Chondrocyte (in vitro differentiated cells): ENCODE measurements around the gene NPW. TPM values are rescaled to one million over a fixed set of nuclear protein-coding genes. Genes with fewer than 3 reads are reported as not detected.

ENCODE experiments used
- DNase-seq: peaks from one replicate; pipeline ENCODE4 v3.0.0; 2021; ENCODE audit warnings: mixed read lengths, low spot score
- H3K27ac Mint-ChIP-seq: one replicate; pipeline ENCODE4 v1.8.0; 2021; ENCODE audit warnings: mild to moderate bottlenecking, moderate library complexity, mixed read lengths; ENCODE audit not compliant: unreplicated experiment
- H3K27me3 Mint-ChIP-seq: 2 replicates; pipeline ENCODE4 v1.8.0; 2021; ENCODE audit warnings: low read depth, mixed read lengths
- H3K36me3 Mint-ChIP-seq: 2 replicates; pipeline ENCODE4 v1.8.0; 2021; ENCODE audit warnings: low read depth, mixed read lengths
- H3K4me1 Mint-ChIP-seq: 2 replicates; pipeline ENCODE4 v1.8.0; 2021; ENCODE audit warnings: low read depth, mild to moderate bottlenecking, mixed read lengths
- H3K4me3 Mint-ChIP-seq: one replicate; pipeline ENCODE4 v1.8.0; 2021; ENCODE audit warnings: mild to moderate bottlenecking, moderate library complexity, mixed read lengths; ENCODE audit not compliant: unreplicated experiment
- H3K9me3 Mint-ChIP-seq: 2 replicates; pipeline ENCODE4 v1.8.0; 2021; ENCODE audit warnings: low read depth, mixed read lengths
- CTCF ChIP-seq: fragments of 200-600 bp; sonication (generic); IDR thresholded peaks from 2 replicates; pipeline ENCODE4 v1.5.0; 2021; ENCODE audit warnings: antibody characterized with exemption, mild to moderate bottlenecking, moderate library complexity
- total RNA-seq: library from RNA; stranded (reverse); gene quantifications from 3 replicates; pipeline ENCODE4 v1.2.1, GENCODE V29; 2021

Gene NPW
- total RNA-seq, 1 donor from 2014 or later = 2.5 TPM

- Mint-ChIP-seq H3K9me3 (no peaks in the 10 kb centered on the region), H3K4me1 (peaks cover 12% of the 10 kb centered on the region), H3K27me3 (no peaks in the 10 kb centered on the region), H3K4me3 (no peak overlapping the region), H3K36me3 (peaks cover 8% of the 10 kb centered on the region), H3K27ac (no peak overlapping the region)
- DNase-seq = no peak
- no peak for TF ChIP-seq CTCF
Measured at GRCh38 chr16:1982013-1982433, 37.6 kb upstream of the NPW start.

GRCh38 chr16:1982991-1983543 is 36.5 kb upstream of the NPW start:
- Mint-ChIP-seq H3K4me3 (peak overlapping the region; percentile 70), H3K9me3 (no peaks in the 10 kb centered on the region), H3K27ac (peak overlapping the region; percentile 70), H3K4me1 (peaks cover 12% of the 10 kb centered on the region), H3K36me3 (peaks cover 5% of the 10 kb centered on the region), H3K27me3 (no peaks in the 10 kb centered on the region)
- no peak for TF ChIP-seq CTCF
- DNase-seq = no peak

GRCh38 chr16:1983544-1984346 is 35.8 kb upstream of the NPW start, which contains the start of gene GFER:
Gene GFER (plus strand): TSS chr16:1984193. CDS start chr16:1984219, 26 bp downstream.
- Mint-ChIP-seq H3K36me3 (peaks cover 3% of the 10 kb centered on the region), H3K4me3 (peak within 1 kb of the TSS; percentile 80), H3K9me3 (no peaks in the 10 kb centered on the region), H3K27ac (peak within 1 kb of the TSS; percentile 70), H3K27me3 (peaks cover 3% of the 10 kb centered on the region), H3K4me1 (peaks cover 12% of the 10 kb centered on the region)
- peak; percentile 75 for TF ChIP-seq CTCF
- no peak for DNase-seq

- Mint-ChIP-seq H3K4me1 (peaks cover 15% of the 10 kb centered on the region), H3K9me3 (no peaks in the 10 kb centered on the region), H3K36me3 (peaks cover 2% of the 10 kb centered on the region), H3K27me3 (peaks cover 11% of the 10 kb centered on the region), H3K27ac (peak overlapping the region; percentile 46), H3K4me3 (peak overlapping the region; percentile 80)
- TF ChIP-seq CTCF = no peak
- DNase-seq = no peak
Measured at GRCh38 chr16:1984347-1985225, 35.0 kb upstream of the NPW start.
